ENCODE results near the gene FHAD1. TPM values are rescaled to one million over a fixed set of nuclear protein-coding genes. Genes with fewer than 3 reads are reported as not detected.

Gene FHAD1
- total RNA-seq, 1 donor from 2014 or later: not detected

GRCh38 chr1:15260418-15261154 is 13.6 kb downstream of the FHAD1 start:
- peaks cover 14% of the 10 kb centered on the region for H3K4me1 ChIP-seq
- no peaks in the 10 kb centered on the region for H3K9me3 ChIP-seq
- intact Hi-C loops (cut with DNase I): no loop called here
- no peaks in the 10 kb centered on the region for H3K27me3 ChIP-seq
- H3K4me3 ChIP-seq: no peak overlapping the region
- peak in 1 of 2 donors; percentile 74 for DNase-seq (ENCODE audit: extremely low spot score in 2 of 2)
- TF ChIP-seq POLR2A (IDR thresholded peaks at IDR 0.05): no peak
- no peak for TF ChIP-seq POLR2AphosphoS5 (IDR thresholded peaks at IDR 0.05; ENCODE audit: insufficient read depth in 1 of 2, low read depth in 1 of 2)
- TF ChIP-seq CTCF (IDR thresholded peaks at IDR 0.05): no peak
- no peak overlapping the region for H3K27ac ChIP-seq
- H3K36me3 ChIP-seq: no peaks in the 10 kb centered on the region

GRCh38 chr1:15261155-15262002 is 14.4 kb downstream of the FHAD1 start:
- Histone ChIP-seq H3K27me3 (no peaks in the 10 kb centered on the region), H3K4me1 (peaks cover 14% of the 10 kb centered on the region), H3K4me3 (no peak overlapping the region), H3K9me3 (no peaks in the 10 kb centered on the region), H3K36me3 (no peaks in the 10 kb centered on the region), H3K27ac (no peak overlapping the region)
- TF ChIP-seq POLR2AphosphoS5 (IDR thresholded peaks at IDR 0.05; ENCODE audit: insufficient read depth in 1 of 2, low read depth in 1 of 2): peak in 1 of 2 donors; percentile 14
- TF ChIP-seq CTCF (IDR thresholded peaks at IDR 0.05): no peak
- DNase-seq (ENCODE audit: extremely low spot score in 2 of 2): peak in 1 of 2 donors; percentile 29
- intact Hi-C loops (cut with DNase I): no loop called here

- TF ChIP-seq POLR2A (IDR thresholded peaks at IDR 0.05) (no peak), POLR2AphosphoS5 (IDR thresholded peaks at IDR 0.05; ENCODE audit: insufficient read depth in 1 of 2, low read depth in 1 of 2) (no peak), CTCF (IDR thresholded peaks at IDR 0.05) (no peak)
- Histone ChIP-seq H3K36me3 (no peaks in the 10 kb centered on the region), H3K4me3 (no peak overlapping the region), H3K4me1 (peaks cover 14% of the 10 kb centered on the region), H3K27ac (no peak overlapping the region), H3K27me3 (no peaks in the 10 kb centered on the region), H3K9me3 (no peaks in the 10 kb centered on the region)
- intact Hi-C loops (cut with DNase I): no loop called here
- DNase-seq (ENCODE audit: extremely low spot score in 2 of 2): peak in 1 of 2 donors; percentile 3
These were observed 15.0 kb downstream of the FHAD1 start for GRCh38 chr1:15262003-15262377.

GRCh38 chr1:15262706-15263105 is 15.7 kb downstream of the FHAD1 start:
- peak in 1 of 2 donors; percentile 16 for DNase-seq (ENCODE audit: extremely low spot score in 2 of 2)
- no peak for TF ChIP-seq POLR2AphosphoS5 (IDR thresholded peaks at IDR 0.05; ENCODE audit: insufficient read depth in 1 of 2, low read depth in 1 of 2)
- TF ChIP-seq CTCF (IDR thresholded peaks at IDR 0.05): no peak
- no peak for TF ChIP-seq POLR2A (IDR thresholded peaks at IDR 0.05)
- Histone ChIP-seq H3K9me3 (no peaks in the 10 kb centered on the region), H3K4me3 (no peak overlapping the region), H3K4me1 (peaks cover 14% of the 10 kb centered on the region), H3K36me3 (no peaks in the 10 kb centered on the region), H3K27ac (no peak overlapping the region), H3K27me3 (no peaks in the 10 kb centered on the region)
- intact Hi-C loops (cut with DNase I): no loop called here
